ENCODE results near the gene SMPD4. TPM values are rescaled to one million over a fixed set of nuclear protein-coding genes. Genes with fewer than 3 reads are reported as not detected.
"Not testable (repeated sequence)": the region's sequence is repeated elsewhere in the genome, so short reads cannot be mapped to it uniquely, and the experiment has no call there.

SMPD4 gene
- total RNA-seq, 4 donors from 2014 or later: 34.1 to 50.6 (median 40.6) TPM

GRCh38 chr2:130138841-130139251, 42.6 kb downstream of the SMPD4 start:
- no CpG with 5 or more reads among the region's 15 CpGs for WGBS, 2 donors
- H3K36me3 ChIP-seq; intact Hi-C loops (cut with DNase I); H3K4me1 ChIP-seq; H3K27ac ChIP-seq; DNase-seq; H3K9me3 ChIP-seq; H3K4me3 ChIP-seq: not testable (repeated sequence)
- peaks cover 0 to 16% (median 0%) of the 10 kb centered on the region in 4 donors for H3K27me3 ChIP-seq

GRCh38 chr2:130138326-130138725, 43.1 kb downstream of the SMPD4 start:
- H3K27ac ChIP-seq; H3K4me3 ChIP-seq; intact Hi-C loops (cut with DNase I); DNase-seq; H3K36me3 ChIP-seq; H3K4me1 ChIP-seq; H3K9me3 ChIP-seq: not testable (repeated sequence)
- H3K27me3 ChIP-seq: peaks cover 0 to 12% (median 0%) of the 10 kb centered on the region in 4 donors
- 60 to 83% methylated on average over 1 to 2 of the region's 13 CpGs for WGBS, 2 donors

- not testable (repeated sequence) for H3K4me3 ChIP-seq
Measured at GRCh38 chr2:130137118-130137517, 44.3 kb downstream of the SMPD4 start.

GRCh38 chr2:130136546-130136945, 44.9 kb downstream of the SMPD4 start:
- H3K9me3 ChIP-seq; H3K4me3 ChIP-seq; DNase-seq; H3K27ac ChIP-seq; H3K4me1 ChIP-seq; H3K36me3 ChIP-seq; H3K27me3 ChIP-seq; intact Hi-C loops (cut with DNase I): not testable (repeated sequence)
- no CpG with 5 or more reads among the region's 10 CpGs for WGBS, 2 donors

More at GRCh38 chr2:130137118-130137517, 44.3 kb downstream of the SMPD4 start:
- no CpG with 5 or more reads among the region's 5 CpGs for WGBS, 2 donors
- DNase-seq; intact Hi-C loops (cut with DNase I); H3K36me3 ChIP-seq; H3K9me3 ChIP-seq; H3K27ac ChIP-seq; H3K4me1 ChIP-seq; H3K27me3 ChIP-seq: not testable (repeated sequence)

GRCh38 chr2:130135692-130136541, 45.5 kb downstream of the SMPD4 start:
- no peak overlapping the region for H3K27ac ChIP-seq
- H3K9me3 ChIP-seq: no peaks in the 10 kb centered on the region
- H3K36me3 ChIP-seq: no peaks in the 10 kb centered on the region
- intact Hi-C loops (cut with DNase I): no loop called here
- WGBS, 2 donors: 89 to 96% methylated on average over 4 of the region's 15 CpGs
- H3K27me3 ChIP-seq: peaks cover 0 to 5% (median 0%) of the 10 kb centered on the region in 4 donors
- TF ChIP-seq CTCF (IDR thresholded peaks at IDR 0.05): no peak
- no peak for TF ChIP-seq POLR2A (IDR thresholded peaks at IDR 0.05)
- no peaks in the 10 kb centered on the region for H3K4me1 ChIP-seq
- H3K4me3 ChIP-seq: no peak overlapping the region
- DNase-seq: no peak

GRCh38 chr2:130129120-130129829, 52.1 kb downstream of the SMPD4 start, which contains the start of gene POTEF:
TSS of gene POTEF (minus strand) at chr2:130129222. CDS start at chr2:130120515, 8,707 bp downstream.
- H3K9me3 ChIP-seq; H3K36me3 ChIP-seq; H3K27ac ChIP-seq; DNase-seq; H3K27me3 ChIP-seq; intact Hi-C loops (cut with DNase I); H3K4me3 ChIP-seq; H3K4me1 ChIP-seq: not testable (repeated sequence)
- WGBS, 2 donors: 83 to 89% methylated on average over 6 to 7 of the region's 29 CpGs

GRCh38 chr2:130128464-130128863, 52.9 kb downstream of the SMPD4 start:
- H3K27ac ChIP-seq; H3K4me3 ChIP-seq; H3K4me1 ChIP-seq; H3K27me3 ChIP-seq; H3K36me3 ChIP-seq; intact Hi-C loops (cut with DNase I); H3K9me3 ChIP-seq; DNase-seq: not testable (repeated sequence)
- WGBS, 2 donors: 40% methylated on average over 1 of the region's 14 CpGs; no CpG with 5 or more reads in 1 of the 2 donors

- WGBS, 2 donors: no CpG with 5 or more reads among the region's 9 CpGs
- intact Hi-C loops (cut with DNase I); H3K9me3 ChIP-seq; H3K27me3 ChIP-seq; H3K27ac ChIP-seq; H3K36me3 ChIP-seq; H3K4me3 ChIP-seq; H3K4me1 ChIP-seq; DNase-seq: not testable (repeated sequence)
Measured at GRCh38 chr2:130127726-130128125, 53.7 kb downstream of the SMPD4 start.

- intact Hi-C loops (cut with DNase I); H3K4me1 ChIP-seq; H3K4me3 ChIP-seq; H3K36me3 ChIP-seq; H3K27ac ChIP-seq; H3K9me3 ChIP-seq; DNase-seq; H3K27me3 ChIP-seq: not testable (repeated sequence)
- 100% methylated on average over 3 of the region's 45 CpGs; no CpG with 5 or more reads in 1 of the 2 donors for WGBS, 2 donors
Measured at GRCh38 chr2:130120924-130121323, 60.5 kb downstream of the SMPD4 start.

- H3K9me3 ChIP-seq; H3K4me1 ChIP-seq; H3K27me3 ChIP-seq; H3K4me3 ChIP-seq; H3K36me3 ChIP-seq; intact Hi-C loops (cut with DNase I); DNase-seq; H3K27ac ChIP-seq: not testable (repeated sequence)
- WGBS, 2 donors: 23 to 26% methylated on average over 3 of the region's 8 CpGs
Measured at GRCh38 chr2:130102597-130103363, 78.6 kb downstream of the SMPD4 start.

All from esophagus squamous epithelium (tissue), 5 donors.